CD4-positive, alpha-beta T cell (primary cell): Measurements from ENCODE around the gene FBXL17. TPM values are rescaled to one million over a fixed set of nuclear protein-coding genes. Genes with fewer than 3 reads are reported as not detected.

Experiments used
- ATAC-seq: fragments of 200-7000 bp; cut with Tn5 transposase; one replicate; pipeline ENCODE4 v1.10.0; 2022; ENCODE audit warnings: mild to moderate bottlenecking; ENCODE audit not compliant: poor library complexity
- CTCF ChIA-PET: fragments of 350-600 bp; sonication (Branson Sonifier 250); formaldehyde crosslinking; loops from one replicate; lab custom pipeline; 2021; ENCODE audit warnings: antibody characterized with exemption, inconsistent platforms; lab: Charles Lee
- POLR2A ChIA-PET: fragments of 350-600 bp; sonication (Branson Sonifier 250); formaldehyde crosslinking; loops from one replicate; lab custom pipeline; 2021; ENCODE audit warnings: antibody characterized with exemption, inconsistent platforms; lab: Charles Lee
- DNase-seq, 14 experiments: peaks; one replicate each; pipeline ENCODE4 v3.0.0-alpha.2; 2013 to 2020; ENCODE audit warnings: mixed read lengths in 2 of 14
- H3K27ac ChIP-seq, 2 donors: one replicate each; pipeline versions ENCODE4 v1.5.1 to v1.7.0; 2013; ENCODE audit warnings: low read length in 2 of 2, low read depth in 1 of 2, mild to moderate bottlenecking in 1 of 2
- H3K27me3 ChIP-seq, 2 experiments: 1 replicate in 1 of 2; 2 replicates in 1 of 2; pipeline versions ENCODE4 v1.6.1 to v1.7.0; 2013; ENCODE audit warnings: low read length in 2 of 2, control low read depth in 1 of 2, mild to moderate bottlenecking in 1 of 2, moderate library complexity in 1 of 2; ENCODE audit not compliant: insufficient read depth in 2 of 2, control insufficient read depth in 1 of 2
- H3K36me3 ChIP-seq: one replicate; pipeline ENCODE4 v1.6.1; 2013; ENCODE audit warnings: low read length, control low read depth; ENCODE audit not compliant: insufficient read depth
- H3K4me1 ChIP-seq: one replicate; pipeline ENCODE4 v1.6.1; 2013; ENCODE audit warnings: low read length, control low read depth; ENCODE audit not compliant: insufficient read depth
- H3K4me3 ChIP-seq: one replicate; pipeline ENCODE4 v1.5.1; 2013; ENCODE audit warnings: mild to moderate bottlenecking, low read length, moderate library complexity
- H3K9me3 ChIP-seq, 2 experiments: 1 replicate in 1 of 2; 2 replicates in 1 of 2; pipeline versions ENCODE4 v1.6.1 to v1.7.0; 2013; ENCODE audit warnings: low read length in 2 of 2, mild to moderate bottlenecking in 2 of 2, control low read depth in 1 of 2, moderate library complexity in 1 of 2; ENCODE audit not compliant: control insufficient read depth in 1 of 2, insufficient read depth in 1 of 2
- H3K27ac Mint-ChIP-seq: one replicate; pipeline ENCODE4 v1.8.0; 2020; ENCODE audit warnings: mixed read lengths
- H3K27me3 Mint-ChIP-seq: one replicate; pipeline ENCODE4 v1.8.0; 2021; ENCODE audit warnings: mixed read lengths
- H3K36me3 Mint-ChIP-seq: one replicate; pipeline ENCODE4 v1.8.0; 2021; ENCODE audit warnings: low read depth, mixed read lengths
- H3K4me1 Mint-ChIP-seq: one replicate; pipeline ENCODE4 v1.8.0; 2021; ENCODE audit warnings: low read depth, mixed read lengths
- H3K4me3 Mint-ChIP-seq: one replicate; pipeline ENCODE4 v1.8.0; 2020; ENCODE audit warnings: mild to moderate bottlenecking, mixed read lengths
- H3K9me3 Mint-ChIP-seq: one replicate; pipeline ENCODE4 v1.8.0; 2020; ENCODE audit warnings: mixed read lengths
- CTCF ChIP-seq: fragments of 200-600 bp; IDR thresholded peaks from one replicate; pipeline ENCODE4 v1.8.0; 2022; ENCODE audit warnings: antibody characterized with exemption, mild to moderate bottlenecking
- intact Hi-C, 2 experiments: fragments of 100-400 bp; cut with DNase I in 1 of 2; cut with micrococcal nuclease in 1 of 2; formaldehyde crosslinking; loops; one replicate each; pipeline versions ENCODE4 v1.15.1 to v1.9.0; 2023 to 2025; cut with DNase I, micrococcal nuclease
- total RNA-seq, 174 experiments: library from RNA in 2 of 174; stranded (reverse) in 2 of 174; gene quantifications; one replicate each; pipeline ENCODE4 v1.2.3 and lab custom pipeline; 2021 to 2026

The FBXL17 gene
- total RNA-seq, 2 experiments from 2014 or later, result 17.9 to 21.1 TPM

- Mint-ChIP-seq H3K4me1 (no peaks in the 10 kb centered on the region), H3K36me3 (peaks cover 41% of the 10 kb centered on the region), H3K27me3 (no peaks in the 10 kb centered on the region), H3K9me3 (peaks cover 6% of the 10 kb centered on the region), H3K27ac (no peak overlapping the region), H3K4me3 (no peak overlapping the region)
- no peak for TF ChIP-seq CTCF
- CTCF ChIA-PET, result no interaction called here
- ATAC-seq (no peak), DNase-seq (no peak)
- Histone ChIP-seq H3K36me3 (no peaks in the 10 kb centered on the region), H3K27ac (no peak overlapping the region), H3K4me1 (no peaks in the 10 kb centered on the region), H3K27me3 (no peaks in the 10 kb centered on the region), H3K9me3 (no peaks in the 10 kb centered on the region), H3K4me3 (no peak overlapping the region)
- intact Hi-C loops, result no loop called here
- POLR2A ChIA-PET, result no interaction called here
Observed at GRCh38 chr5:108238936-108239887, 142.7 kb downstream of the FBXL17 start.

GRCh38 chr5:108238461-108238860 lies 143.4 kb downstream of the FBXL17 start:
- Histone ChIP-seq H3K36me3 (no peaks in the 10 kb centered on the region), H3K27me3 (no peaks in the 10 kb centered on the region), H3K27ac (no peak overlapping the region), H3K4me1 (no peaks in the 10 kb centered on the region), H3K9me3 (no peaks in the 10 kb centered on the region), H3K4me3 (no peak overlapping the region)
- no peak for TF ChIP-seq CTCF
- DNase-seq (no peak), ATAC-seq (no peak)
- intact Hi-C loops, result no loop called here
- Mint-ChIP-seq H3K4me1 (no peaks in the 10 kb centered on the region), H3K36me3 (peaks cover 48% of the 10 kb centered on the region), H3K4me3 (no peak overlapping the region), H3K27ac (no peak overlapping the region), H3K9me3 (peaks cover 6% of the 10 kb centered on the region), H3K27me3 (no peaks in the 10 kb centered on the region)
- CTCF ChIA-PET, result no interaction called here
- POLR2A ChIA-PET, result no interaction called here

GRCh38 chr5:108233617-108234155 lies 148.2 kb downstream of the FBXL17 start:
- Histone ChIP-seq H3K36me3 (no peaks in the 10 kb centered on the region), H3K4me1 (no peaks in the 10 kb centered on the region), H3K27ac (no peak overlapping the region), H3K4me3 (no peak overlapping the region), H3K27me3 (no peaks in the 10 kb centered on the region), H3K9me3 (no peaks in the 10 kb centered on the region)
- intact Hi-C loops, result no loop called here
- Mint-ChIP-seq H3K27me3 (no peaks in the 10 kb centered on the region), H3K9me3 (peaks cover 4% of the 10 kb centered on the region), H3K4me1 (no peaks in the 10 kb centered on the region), H3K36me3 (peaks cover 67% of the 10 kb centered on the region), H3K4me3 (no peak overlapping the region), H3K27ac (no peak overlapping the region)
- DNase-seq (no peak), ATAC-seq (no peak)
- POLR2A ChIA-PET, result no interaction called here
- no peak for TF ChIP-seq CTCF
- CTCF ChIA-PET, result interaction anchor here (1.7 kb wide), 1 partner anchor 10 kb away, joined by 4 read pairs; no protein-coding TSS in a partner anchor
